GM12891 (cell line): ENCODE measurements around the gene OR2A7.

Experiments
- POLR2A ChIP-seq: IDR thresholded peaks from 2 replicates; pipeline ENCODE4 v1.6.1; 2011; ENCODE audit warnings: low read depth, low read length, control low read depth
- POLR2AphosphoS5 ChIP-seq: IDR thresholded peaks from 2 replicates; pipeline ENCODE4 v1.6.1; 2011; ENCODE audit warnings: low read depth, low read length, control low read depth
- POU2F2 ChIP-seq: IDR thresholded peaks from 2 replicates; pipeline ENCODE4 v1.6.1; 2011; ENCODE audit warnings: low read depth, mild to moderate bottlenecking, control low read depth, low read length, moderate library complexity
- SPI1 ChIP-seq: IDR thresholded peaks from 2 replicates; pipeline ENCODE4 v1.6.1; 2011; ENCODE audit warnings: low read depth, low read length, control low read depth
- TAF1 ChIP-seq: IDR thresholded peaks from 2 replicates; pipeline ENCODE4 v1.6.1; 2011; ENCODE audit warnings: low read depth, low read length, control low read depth

GRCh38 chr7:144255471-144255897 lies 9.1 kb downstream of the OR2A7 start:
- no peak for TF ChIP-seq TAF1
- no peak for TF ChIP-seq POLR2AphosphoS5
- TF ChIP-seq POLR2A: no peak
- TF ChIP-seq SPI1: no peak
- no peak for TF ChIP-seq POU2F2
